HG03378 (cell line): Measurements from ENCODE around the gene ARF3.
"Not testable (repeated sequence)": the region's sequence is repeated elsewhere in the genome, so short reads cannot be mapped to it uniquely, and the experiment has no call there.

Experiments used
- ATAC-seq: cut with Tn5 transposase; IDR thresholded peaks from one replicate; pipeline ENCODE4 v1.9.1; 2021; ENCODE audit warnings: mild to moderate bottlenecking, moderate library complexity; ENCODE audit not compliant: unreplicated experiment

The ARF3 gene

GRCh38 chr12:48932878-48933277 is 24.4 kb downstream of the ARF3 start:
- no peak for ATAC-seq

DNA sequence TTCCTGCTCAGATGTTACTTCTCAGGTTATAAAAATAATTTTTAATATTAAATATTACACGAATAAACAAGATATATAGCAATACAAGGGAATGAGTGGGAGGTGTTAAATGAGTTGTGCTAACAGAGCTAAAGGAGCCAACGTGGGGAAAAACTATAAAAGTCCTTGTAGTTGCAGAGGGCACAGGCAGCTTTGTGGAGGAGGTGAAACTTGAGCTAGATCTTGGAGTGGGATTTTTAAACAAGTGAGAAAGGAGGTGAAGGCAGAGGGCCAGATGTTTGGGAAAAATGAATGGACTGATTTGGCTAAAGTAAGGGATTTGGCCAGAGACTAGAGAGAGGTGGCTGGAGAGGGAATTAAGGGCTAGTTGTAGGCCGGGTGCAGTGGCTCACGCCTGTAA is 26.8 kb downstream of the ARF3 start:
- no peak for ATAC-seq

DNA sequence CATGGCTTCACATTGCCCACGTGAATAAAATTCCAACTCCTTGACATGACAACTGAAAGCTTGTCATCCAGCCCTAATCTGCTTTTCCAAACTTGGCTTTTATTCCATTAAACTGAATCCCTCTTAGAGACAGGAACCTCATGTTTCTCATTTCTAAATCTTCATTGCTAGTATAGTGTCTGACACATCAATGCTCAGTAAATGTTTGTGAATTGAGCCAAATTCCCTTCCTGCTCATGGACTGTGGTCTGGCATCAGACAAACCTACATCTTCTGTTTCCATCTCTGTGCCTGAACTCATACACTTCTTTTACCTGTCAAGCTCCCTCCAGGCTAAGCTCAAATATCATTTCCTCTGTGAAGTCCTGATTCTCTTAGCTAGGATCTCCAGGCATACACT is 27.7 kb downstream of the ARF3 start:
- ATAC-seq: no peak

DNA sequence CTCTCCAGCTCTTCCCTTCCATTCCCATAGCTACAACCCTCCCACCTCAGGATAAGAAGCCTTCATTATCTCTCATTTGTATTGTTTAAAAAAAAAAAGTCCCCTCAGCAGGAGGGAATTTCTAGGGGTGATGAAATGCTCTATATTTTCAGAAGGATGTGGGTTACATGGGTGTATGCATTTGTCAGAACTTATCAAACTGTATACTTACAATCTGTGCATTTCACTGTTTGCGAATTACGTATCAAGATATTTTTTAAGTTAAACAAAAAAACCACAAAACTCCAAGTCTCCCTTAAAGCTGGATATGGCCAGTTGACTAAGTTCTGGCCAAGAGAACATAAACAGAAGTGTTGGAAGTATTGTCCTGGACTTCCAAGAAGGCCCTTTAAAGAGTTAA is 30.0 kb downstream of the ARF3 start:
- no peak for ATAC-seq

DNA sequence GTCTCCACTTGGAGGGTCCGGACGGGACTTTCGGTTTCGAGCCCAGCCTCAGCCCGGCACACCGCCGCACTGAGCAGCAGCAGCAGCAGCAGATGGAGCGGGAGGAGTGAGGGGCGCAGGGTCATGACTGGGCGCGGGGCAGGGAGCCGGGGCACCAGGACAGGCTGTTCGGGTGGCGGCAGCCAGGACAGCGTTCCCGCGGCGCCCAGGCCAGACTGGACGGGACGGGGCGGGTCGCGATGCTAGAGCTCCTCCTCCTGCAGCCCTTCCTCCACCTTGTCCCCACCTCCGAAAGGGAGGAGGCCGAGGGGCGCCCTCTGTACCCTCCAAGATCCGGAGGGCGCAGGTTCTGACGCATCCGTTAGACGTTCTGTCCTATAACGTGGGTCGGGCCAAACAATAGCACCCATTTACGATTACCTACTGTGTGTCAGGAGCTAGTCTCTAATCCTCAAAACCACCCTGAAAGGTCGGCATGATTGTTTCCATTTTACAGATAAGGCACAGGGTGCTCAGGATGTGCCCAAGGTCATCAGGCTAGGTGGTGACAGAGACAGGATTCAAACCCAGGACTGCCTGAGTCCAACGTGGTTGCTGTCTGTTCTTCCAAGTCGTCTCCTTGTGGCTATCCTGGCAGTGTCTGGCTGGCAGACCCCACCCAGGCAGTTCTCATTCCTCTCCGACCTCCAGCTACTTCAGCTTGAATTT is 31.8 kb downstream of the ARF3 start, which contains the start of gene FKBP11:
Gene FKBP11, minus strand, starts transcription at position 189 of the 708 bp plus-strand sequence. Its CDS starts 64 bp downstream, at position 125.
- no peak for ATAC-seq

DNA sequence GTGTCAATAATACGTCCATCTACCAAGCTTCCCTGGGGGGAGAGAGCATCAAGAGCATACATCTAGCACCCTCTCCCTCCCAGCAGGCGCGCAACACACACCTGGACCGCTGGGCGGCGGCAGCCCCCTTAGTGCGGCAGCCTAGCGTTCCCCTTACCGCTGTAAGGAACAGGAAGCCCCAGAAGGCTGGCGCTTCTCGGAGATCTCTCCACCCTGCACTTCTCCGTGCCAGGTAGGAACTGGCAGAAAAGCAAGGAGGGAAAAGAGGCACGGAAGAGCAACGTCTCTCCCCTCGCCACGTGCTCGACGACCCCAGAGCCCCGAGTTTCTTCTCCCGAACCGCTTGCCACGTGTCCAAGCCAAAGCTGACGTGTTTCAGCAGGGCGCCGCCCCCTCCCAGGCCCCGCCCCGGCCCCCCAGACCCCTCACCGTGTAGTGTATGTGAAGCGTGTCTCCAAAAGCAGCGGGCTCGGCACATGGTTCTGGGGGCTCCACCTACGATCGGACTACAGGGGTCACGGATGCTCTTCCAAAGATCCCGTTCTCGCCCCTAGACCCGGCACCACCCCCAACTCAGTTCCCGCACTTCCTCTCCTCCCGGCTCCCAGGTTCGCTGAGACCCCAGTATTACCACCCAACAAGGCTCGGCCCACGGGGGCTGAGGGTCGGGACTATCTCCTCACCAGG is 32.5 kb downstream of the ARF3 start:
- peak; percentile 74 for ATAC-seq

DNA sequence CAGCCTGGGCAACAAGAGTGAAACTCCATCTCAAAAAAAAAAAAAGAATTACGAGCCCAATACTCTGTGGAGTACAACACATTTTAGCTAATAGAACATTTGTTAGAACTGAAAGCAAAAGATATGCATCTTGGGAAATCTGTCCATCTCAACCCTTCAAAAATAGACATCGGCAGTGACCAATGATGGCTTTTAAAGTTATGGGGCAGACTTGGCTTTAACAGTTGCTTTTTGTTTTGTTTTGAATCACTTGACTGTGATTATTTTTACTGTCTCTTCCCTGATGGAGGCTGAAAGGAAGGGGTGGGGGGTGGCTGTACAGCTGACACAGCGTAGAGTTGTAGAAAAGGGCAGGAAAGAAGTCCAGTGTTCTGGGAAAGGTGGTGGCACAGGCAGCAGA is 34.2 kb downstream of the ARF3 start:
- ATAC-seq: no peak

DNA sequence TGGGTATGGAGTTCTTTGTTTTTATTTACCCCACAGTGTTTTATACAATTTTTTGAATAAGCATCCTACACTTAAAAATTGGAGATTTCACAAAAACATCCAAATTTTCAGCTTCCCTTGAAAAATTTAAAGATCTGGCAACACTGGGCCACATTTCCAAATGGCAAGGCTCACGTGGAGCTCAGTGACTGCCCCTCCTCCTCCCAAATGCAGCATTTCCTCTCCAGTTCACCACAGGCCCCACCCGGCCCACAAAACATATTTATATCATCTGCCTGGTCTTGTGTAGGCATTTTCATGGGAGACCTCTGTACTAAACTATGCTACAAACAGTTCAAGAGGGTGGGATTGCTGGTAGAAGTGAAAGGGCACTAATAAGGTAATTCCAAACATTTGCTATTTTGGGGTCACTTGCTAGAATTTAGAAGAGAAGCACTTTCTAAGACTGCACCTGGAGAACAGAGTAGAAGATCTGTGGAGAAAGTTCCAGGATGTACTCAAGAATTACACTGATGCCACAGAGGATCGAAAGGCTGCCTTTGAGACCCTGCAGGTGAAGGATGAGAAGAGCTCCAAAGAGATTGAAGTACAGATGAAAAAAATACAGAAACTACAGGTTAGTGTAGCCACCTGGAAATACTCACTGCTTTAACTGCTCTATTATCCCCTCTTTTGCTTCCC is 39.3 kb downstream of the ARF3 start:
- no peak for ATAC-seq

DNA sequence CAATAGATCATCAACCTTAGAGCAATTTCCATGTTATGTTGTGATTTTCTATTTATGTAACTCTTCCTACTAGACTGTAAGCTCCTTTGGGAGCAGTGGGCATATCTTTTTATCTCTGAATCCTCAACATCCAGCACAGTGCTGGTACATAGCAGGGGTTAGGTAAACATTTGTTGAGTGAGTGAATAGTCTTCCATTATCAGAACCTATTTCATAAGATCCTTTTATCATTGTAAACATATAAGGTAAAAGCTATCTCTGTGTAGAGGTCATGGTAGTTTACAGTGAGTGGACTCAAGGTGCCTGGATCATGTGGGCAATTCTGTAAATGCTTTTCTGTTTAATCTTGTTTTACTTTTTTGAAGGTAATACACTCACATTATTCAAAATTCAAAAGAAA is 47.1 kb downstream of the ARF3 start:
- no peak for ATAC-seq

- not testable (repeated sequence) for ATAC-seq
These were observed 47.6 kb downstream of the ARF3 start for GRCh38 chr12:48909698-48910097.

- no peak for ATAC-seq
These were observed 50.0 kb downstream of the ARF3 start for GRCh38 chr12:48907245-48907644.

DNA sequence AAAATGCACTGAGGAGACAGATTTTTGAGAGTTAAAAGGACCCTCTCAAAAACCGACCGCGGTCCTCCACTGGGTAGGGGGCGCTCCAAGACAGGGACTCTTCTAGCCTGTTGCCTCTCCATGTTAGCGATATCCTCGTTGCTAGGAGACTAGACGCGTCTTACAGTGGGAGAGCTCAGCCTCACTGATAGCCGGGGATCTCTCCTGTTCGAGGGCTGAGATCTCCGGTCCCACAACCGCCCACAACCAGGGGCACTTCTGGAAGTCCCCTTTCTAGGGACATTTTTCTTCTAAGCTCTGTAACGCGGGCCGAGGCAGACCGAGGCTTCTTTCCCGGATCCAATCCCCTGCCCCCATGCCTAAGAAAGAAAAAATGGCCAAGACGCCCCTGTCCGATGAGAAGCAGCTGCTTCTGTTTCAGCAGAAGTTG is 53.3 kb downstream of the ARF3 start:
- ATAC-seq: peak; percentile 78

GRCh38 chr12:48903363-48903981 is 53.8 kb downstream of the ARF3 start:
- ATAC-seq: no peak

- ATAC-seq: no peak
These were observed 56.0 kb downstream of the ARF3 start for GRCh38 chr12:48901278-48901677.

DNA sequence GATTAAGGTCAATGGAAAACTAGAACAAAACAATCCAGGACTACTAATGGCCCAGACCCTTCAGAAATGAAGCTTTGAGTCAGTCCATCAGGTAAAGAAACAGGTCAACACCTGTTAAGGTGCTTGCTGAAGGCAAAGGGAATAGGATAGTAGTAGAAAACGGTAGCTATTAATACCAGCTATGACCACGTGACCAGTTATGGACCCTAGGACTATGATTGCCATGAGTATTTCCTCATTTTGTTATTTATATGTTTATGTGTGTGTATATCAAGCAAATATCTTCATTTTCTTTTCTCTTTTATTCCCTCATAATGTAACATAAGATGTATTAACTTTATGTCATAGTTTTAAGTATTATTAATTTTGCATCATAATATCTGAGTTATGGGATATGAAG is 57.6 kb downstream of the ARF3 start:
- ATAC-seq: no peak

DNA sequence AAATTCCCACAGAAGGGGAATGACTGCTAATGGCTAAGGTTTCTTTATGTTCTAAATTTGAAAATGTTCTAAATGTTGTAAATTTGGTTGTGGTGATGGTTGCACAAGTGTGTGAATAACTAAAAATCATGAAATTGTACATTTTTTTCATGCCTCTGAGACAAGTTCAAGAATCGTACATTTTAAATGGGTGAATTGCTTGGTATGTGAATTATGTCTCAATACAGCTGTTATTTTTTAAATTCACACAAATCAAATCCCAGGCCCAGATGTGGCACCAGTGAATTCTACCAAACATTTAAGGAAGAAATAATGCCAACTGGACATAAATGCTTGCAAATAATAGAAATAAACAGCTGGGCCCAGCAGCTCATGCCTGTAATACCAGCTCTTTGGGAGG is 63.0 kb downstream of the ARF3 start:
- ATAC-seq: no peak

- ATAC-seq: no peak
These were observed 66.4 kb downstream of the ARF3 start for GRCh38 chr12:48890657-48891418.

- ATAC-seq: no peak
These were observed 67.6 kb downstream of the ARF3 start for GRCh38 chr12:48889679-48890078.
